Fibroblast of the aortic adventitia (primary cell): ENCODE results near the gene NACC1. TPM values are rescaled to one million over a fixed set of nuclear protein-coding genes. Genes with fewer than 3 reads are reported as not detected.

ENCODE experiments used
- DNase-seq: peaks from one replicate; pipeline ENCODE4 v3.0.0-alpha.2; 2010; ENCODE audit warnings: low read depth
- H3K4me3 ChIP-seq: 2 replicates; pipeline ENCODE4 v1.5.1; 2011; ENCODE audit warnings: low read depth, mild to moderate bottlenecking, control low read depth, low read length, moderate library complexity
- CTCF ChIP-seq: IDR thresholded peaks from 2 replicates; pipeline ENCODE4 v1.5.1; 2011; ENCODE audit warnings: mild to moderate bottlenecking, low read length, control low read depth, inconsistent platforms; ENCODE audit not compliant: insufficient read depth
- total RNA-seq: library from RNA; depleted of rRNA; stranded (reverse); fragments of >200 nt; gene quantifications from 2 replicates; pipeline ENCODE4 v1.2.3, GENCODE V29; 2012; ENCODE audit warnings: low replicate concordance

NACC1 gene
- total RNA-seq, 1 donor: 51.2 TPM

- no peak for DNase-seq
- no peak for TF ChIP-seq CTCF
- no peak overlapping the region for H3K4me3 ChIP-seq
These were observed 30.1 kb upstream of the NACC1 start for GRCh38 chr19:13087795-13088537.

- DNase-seq: no peak
- TF ChIP-seq CTCF: peak; percentile 48
- no peak overlapping the region for H3K4me3 ChIP-seq
These were observed 28.8 kb upstream of the NACC1 start for GRCh38 chr19:13089139-13089856.

- no peak for TF ChIP-seq CTCF
- no peak for DNase-seq
- no peak overlapping the region for H3K4me3 ChIP-seq
These were observed 28.1 kb upstream of the NACC1 start for GRCh38 chr19:13089857-13090507.

GRCh38 chr19:13090511-13091231 lies 27.4 kb upstream of the NACC1 start:
- TF ChIP-seq CTCF: no peak
- DNase-seq: no peak

GRCh38 chr19:13091400-13092157 lies 26.5 kb upstream of the NACC1 start:
- peak; percentile 96 for DNase-seq
- no peak for TF ChIP-seq CTCF
- H3K4me3 ChIP-seq: no peak overlapping the region

More at GRCh38 chr19:13090511-13091231, 27.4 kb upstream of the NACC1 start:
- no peak overlapping the region for H3K4me3 ChIP-seq

- DNase-seq: peak; percentile 54
- H3K4me3 ChIP-seq: no peak overlapping the region
- TF ChIP-seq CTCF: no peak
These were observed 25.9 kb upstream of the NACC1 start for GRCh38 chr19:13092158-13092543.
